Liver (tissue), 3 donors: ENCODE data around the gene PACS1.

Experiments used
- ATF3 ChIP-seq: IDR thresholded peaks from 2 replicates; pipeline ENCODE4 v1.6.1; 2016; ENCODE audit warnings: antibody characterized with exemption
- CTCF ChIP-seq: fragments of 150-350 bp; IDR thresholded peaks from 2 replicates; pipeline ENCODE4 v1.5.1; 2017; ENCODE audit warnings: improper control_type of control experiment, low read depth, low read length; ENCODE audit not compliant: missing input control
- EGR1 ChIP-seq, 2 donors: IDR thresholded peaks; 2 replicates each; pipeline ENCODE4 v1.6.1; 2016 to 2018; ENCODE audit warnings: antibody characterized with exemption in 2 of 2, low read depth in 2 of 2
- GABPA ChIP-seq, 2 donors: IDR thresholded peaks in 1 of 2; conservative IDR thresholded peaks in 1 of 2; 2 replicates each; pipeline ENCODE4 v1.6.1; 2016; ENCODE audit warnings: antibody characterized with exemption in 2 of 2, mild to moderate bottlenecking in 1 of 2, moderate library complexity in 1 of 2
- HNF4G ChIP-seq: IDR thresholded peaks from 2 replicates; pipeline ENCODE4 v1.6.1; 2016; ENCODE audit warnings: antibody characterized with exemption
- JUND ChIP-seq, 2 donors: IDR thresholded peaks; 2 replicates each; pipeline ENCODE4 v1.6.1; 2016; ENCODE audit warnings: antibody characterized with exemption in 2 of 2
- MAX ChIP-seq: IDR thresholded peaks from 2 replicates; pipeline ENCODE4 v1.6.1; 2016; ENCODE audit warnings: antibody characterized with exemption
- NR2F2 ChIP-seq: IDR thresholded peaks from 2 replicates; pipeline ENCODE4 v1.6.1; 2016; ENCODE audit warnings: antibody characterized with exemption
- RAD21 ChIP-seq, 2 donors: IDR thresholded peaks; 2 replicates each; pipeline ENCODE4 v1.6.1; 2016; ENCODE audit warnings: antibody characterized with exemption in 2 of 2, mild to moderate bottlenecking in 2 of 2
- REST ChIP-seq: IDR thresholded peaks from 2 replicates; pipeline ENCODE4 v1.6.1; 2016; ENCODE audit warnings: antibody characterized with exemption, mild to moderate bottlenecking
- RXRA ChIP-seq, 2 donors: IDR thresholded peaks; 2 replicates each; pipeline ENCODE4 v1.6.1; 2017 to 2018; ENCODE audit warnings: antibody characterized with exemption in 2 of 2, mild to moderate bottlenecking in 1 of 2
- SP1 ChIP-seq: IDR thresholded peaks from 2 replicates; pipeline ENCODE4 v1.6.1; 2018; ENCODE audit warnings: antibody characterized with exemption, mild to moderate bottlenecking
- TAF1 ChIP-seq: conservative IDR thresholded peaks from 2 replicates; pipeline ENCODE4 v1.6.1; 2016; ENCODE audit warnings: antibody characterized with exemption, mild to moderate bottlenecking
- YY1 ChIP-seq: IDR thresholded peaks from 2 replicates; pipeline ENCODE4 v1.6.1; 2016; ENCODE audit warnings: antibody characterized with exemption, mild to moderate bottlenecking
- donor health status: healthy.
- donor health status: healthy.

- TF ChIP-seq NR2F2 (no peak), CTCF (no peak), TAF1 (no peak), EGR1 (IDR thresholded peaks at IDR 0.05; ENCODE audit: low read depth in 2 of 2) (no peak), JUND (IDR thresholded peaks at IDR 0.05) (no peak), REST (no peak), GABPA (IDR thresholded peaks at IDR 0.05 in 1 of 2, conservative IDR thresholded peaks at IDR 0.05 in 1 of 2) (no peak), RAD21 (IDR thresholded peaks at IDR 0.05) (no peak), YY1 (no peak), MAX (no peak), ATF3 (no peak), RXRA (IDR thresholded peaks at IDR 0.05) (no peak), SP1 (no peak), HNF4G (no peak)
These were observed 31.0 kb downstream of the PACS1 start for GRCh38 chr11:66101066-66101464.
